ENCODE measurements around the gene CRADD. TPM values are rescaled to one million over a fixed set of nuclear protein-coding genes. Genes with fewer than 3 reads are reported as not detected.
"Not testable (repeated sequence)": the region's sequence is repeated elsewhere in the genome, so short reads cannot be mapped to it uniquely, and the experiment has no call there.

The CRADD gene
- total RNA-seq, 1 donor from 2014 or later: 19.1 TPM

DNA sequence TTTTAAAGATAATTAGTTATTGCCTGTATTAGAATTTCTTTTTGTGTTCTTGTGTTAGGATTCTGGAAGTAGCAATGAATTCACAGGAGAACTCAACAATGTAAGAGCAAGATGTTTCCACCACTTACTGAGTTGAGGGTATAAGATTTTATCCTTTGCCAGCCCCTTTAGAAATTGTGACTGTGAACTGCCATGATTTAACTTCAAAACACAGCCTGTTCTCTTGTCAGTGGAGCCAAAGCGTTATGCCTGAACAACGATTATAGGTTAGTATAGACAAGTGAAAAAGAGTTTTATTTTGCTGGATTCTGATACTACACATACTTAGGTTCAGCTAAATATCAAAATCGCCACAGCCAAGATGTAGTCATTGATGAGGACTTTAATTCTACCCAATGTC is 101.6 kb downstream of the CRADD start:
- DNase-seq (ENCODE audit: low read depth): no peak
- H3K4me3 ChIP-seq (ENCODE audit: low read depth, low read length): no peak overlapping the region
- no peaks in the 10 kb centered on the region for H3K36me3 ChIP-seq (ENCODE audit: control insufficient read depth, insufficient read depth, low read length)
- H3K27me3 ChIP-seq (ENCODE audit: control insufficient read depth, insufficient read depth, low read length): no peaks in the 10 kb centered on the region
- TF ChIP-seq, protein P1, sequence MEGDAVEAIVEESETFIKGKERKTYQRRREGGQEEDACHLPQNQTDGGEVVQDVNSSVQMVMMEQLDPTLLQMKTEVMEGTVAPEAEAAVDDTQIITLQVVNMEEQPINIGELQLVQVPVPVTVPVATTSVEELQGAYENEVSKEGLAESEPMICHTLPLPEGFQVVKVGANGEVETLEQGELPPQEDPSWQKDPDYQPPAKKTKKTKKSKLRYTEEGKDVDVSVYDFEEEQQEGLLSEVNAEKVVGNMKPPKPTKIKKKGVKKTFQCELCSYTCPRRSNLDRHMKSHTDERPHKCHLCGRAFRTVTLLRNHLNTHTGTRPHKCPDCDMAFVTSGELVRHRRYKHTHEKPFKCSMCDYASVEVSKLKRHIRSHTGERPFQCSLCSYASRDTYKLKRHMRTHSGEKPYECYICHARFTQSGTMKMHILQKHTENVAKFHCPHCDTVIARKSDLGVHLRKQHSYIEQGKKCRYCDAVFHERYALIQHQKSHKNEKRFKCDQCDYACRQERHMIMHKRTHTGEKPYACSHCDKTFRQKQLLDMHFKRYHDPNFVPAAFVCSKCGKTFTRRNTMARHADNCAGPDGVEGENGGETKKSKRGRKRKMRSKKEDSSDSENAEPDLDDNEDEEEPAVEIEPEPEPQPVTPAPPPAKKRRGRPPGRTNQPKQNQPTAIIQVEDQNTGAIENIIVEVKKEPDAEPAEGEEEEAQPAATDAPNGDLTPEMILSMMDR (IDR thresholded peaks at IDR 0.05; ENCODE audit: insufficient read depth, low read length, poor library complexity, severe bottlenecking): no peak

DNA sequence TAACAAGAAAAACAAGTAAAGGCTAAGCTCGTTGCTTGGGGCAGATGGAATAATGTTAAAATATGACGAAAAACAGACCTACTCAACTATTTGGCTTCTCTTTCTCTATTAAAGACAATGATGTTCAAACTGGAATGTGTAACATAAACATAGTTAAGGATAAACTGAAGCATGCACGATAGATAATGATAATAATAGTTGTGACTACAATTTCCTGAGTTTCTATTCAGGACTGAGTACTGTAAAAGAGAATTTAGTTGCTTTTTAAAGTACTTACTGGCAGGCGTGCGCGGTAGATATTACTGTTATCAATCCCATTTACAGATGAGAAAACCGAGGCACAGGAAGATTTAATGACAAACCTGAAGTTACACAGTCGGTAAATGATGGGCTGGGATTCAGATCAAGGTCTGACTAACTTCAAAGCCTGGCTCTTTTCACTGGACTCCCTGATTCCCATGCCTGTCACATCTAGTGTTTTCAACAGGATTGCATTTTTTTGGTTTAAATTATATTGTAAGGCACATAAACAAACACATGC is 103.0 kb downstream of the CRADD start:
- no peaks in the 10 kb centered on the region for H3K36me3 ChIP-seq (ENCODE audit: control insufficient read depth, insufficient read depth, low read length)
- TF ChIP-seq, protein P1 (IDR thresholded peaks at IDR 0.05; ENCODE audit: insufficient read depth, low read length, poor library complexity, severe bottlenecking): no peak
- no peak for DNase-seq (ENCODE audit: low read depth)
- no peaks in the 10 kb centered on the region for H3K27me3 ChIP-seq (ENCODE audit: control insufficient read depth, insufficient read depth, low read length)
- H3K4me3 ChIP-seq (ENCODE audit: low read depth, low read length): no peak overlapping the region

DNA sequence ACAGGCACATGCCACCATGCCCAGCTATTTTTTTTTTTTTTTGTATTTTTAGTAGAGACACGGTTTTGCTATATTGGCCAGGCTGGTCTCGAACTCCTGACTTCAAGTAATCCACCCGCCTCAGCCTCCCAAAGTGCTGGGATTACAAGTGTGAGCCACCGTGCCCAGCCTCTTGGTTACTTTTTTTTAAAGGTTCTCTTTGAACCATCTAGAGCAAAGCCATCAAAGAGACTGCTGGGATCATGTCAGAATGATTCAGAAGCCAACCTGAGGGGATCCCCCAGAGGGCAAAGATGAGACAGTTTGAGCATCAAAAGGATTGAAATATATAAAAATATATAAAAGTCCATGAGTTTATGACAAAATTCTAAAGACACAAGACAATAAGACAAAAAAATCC is 103.7 kb downstream of the CRADD start:
- H3K36me3 ChIP-seq (ENCODE audit: control insufficient read depth, insufficient read depth, low read length); H3K4me3 ChIP-seq (ENCODE audit: low read depth, low read length); DNase-seq (ENCODE audit: low read depth); H3K27me3 ChIP-seq (ENCODE audit: control insufficient read depth, insufficient read depth, low read length): not testable (repeated sequence)

DNA sequence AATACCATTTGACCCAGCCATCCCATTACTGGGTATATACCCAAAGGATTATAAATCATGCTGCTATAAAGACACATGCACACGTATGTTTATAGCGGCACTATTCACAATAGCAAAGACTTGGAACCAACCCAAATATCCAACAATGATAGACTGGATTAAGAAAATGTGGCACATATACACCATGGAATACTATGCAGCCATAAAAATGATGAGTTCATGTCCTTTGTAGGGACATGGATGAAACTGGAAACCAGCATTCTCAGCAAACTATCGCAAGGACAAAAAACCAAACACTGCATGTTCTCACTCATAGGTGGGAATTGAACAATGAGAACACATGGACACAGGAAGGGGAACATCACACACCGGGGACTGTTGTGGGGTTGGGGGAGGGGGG is 104.8 kb downstream of the CRADD start:
- not testable (repeated sequence) for H3K36me3 ChIP-seq (ENCODE audit: control insufficient read depth, insufficient read depth, low read length); H3K4me3 ChIP-seq (ENCODE audit: low read depth, low read length); H3K27me3 ChIP-seq (ENCODE audit: control insufficient read depth, insufficient read depth, low read length); DNase-seq (ENCODE audit: low read depth)

DNA sequence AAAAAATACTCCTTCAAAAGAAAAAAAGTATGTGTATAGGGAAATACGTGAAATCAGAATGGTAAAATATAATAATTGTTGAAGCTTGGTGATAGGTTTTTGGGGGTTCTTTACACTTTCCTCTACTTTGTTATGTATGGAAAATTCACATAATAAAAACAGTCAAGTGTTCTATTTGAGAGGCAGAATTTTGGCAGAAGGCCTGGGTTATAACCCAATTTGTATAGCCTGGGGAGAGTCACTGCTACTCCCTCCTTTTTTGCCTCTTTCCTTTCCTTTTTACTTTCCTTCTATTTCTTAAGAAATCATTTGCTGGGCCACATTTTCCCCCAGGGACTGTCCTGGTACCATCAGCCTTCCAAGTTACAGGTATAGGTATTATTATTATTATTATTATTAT is 105.7 kb downstream of the CRADD start:
- no peak overlapping the region for H3K4me3 ChIP-seq (ENCODE audit: low read depth, low read length)
- H3K27me3 ChIP-seq (ENCODE audit: control insufficient read depth, insufficient read depth, low read length): no peaks in the 10 kb centered on the region
- TF ChIP-seq, protein P1 (IDR thresholded peaks at IDR 0.05; ENCODE audit: insufficient read depth, low read length, poor library complexity, severe bottlenecking): no peak
- DNase-seq (ENCODE audit: low read depth): no peak
- no peaks in the 10 kb centered on the region for H3K36me3 ChIP-seq (ENCODE audit: control insufficient read depth, insufficient read depth, low read length)

DNA sequence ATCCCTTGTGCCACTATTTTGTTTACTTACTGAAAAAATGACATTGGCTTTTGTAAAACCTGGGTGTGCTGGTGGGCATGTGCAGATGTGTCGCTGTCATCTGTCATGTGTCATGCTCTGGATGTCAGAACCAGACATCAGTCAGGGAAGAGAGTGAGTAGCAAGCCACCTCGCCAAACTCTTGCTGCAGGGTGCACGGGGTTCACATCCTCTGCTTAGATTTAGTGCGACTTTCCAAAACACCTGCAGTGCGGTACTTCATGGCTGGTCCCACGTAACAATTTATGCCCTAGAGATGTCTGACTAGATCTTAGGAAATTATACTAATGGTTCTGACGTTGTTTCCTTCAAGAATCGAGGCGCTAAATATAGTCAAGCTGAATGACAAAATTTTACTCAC is 106.7 kb downstream of the CRADD start:
- no peaks in the 10 kb centered on the region for H3K27me3 ChIP-seq (ENCODE audit: control insufficient read depth, insufficient read depth, low read length)
- TF ChIP-seq, protein P1 (IDR thresholded peaks at IDR 0.05; ENCODE audit: insufficient read depth, low read length, poor library complexity, severe bottlenecking): no peak
- DNase-seq (ENCODE audit: low read depth): no peak
- H3K4me3 ChIP-seq (ENCODE audit: low read depth, low read length): no peak overlapping the region
- no peaks in the 10 kb centered on the region for H3K36me3 ChIP-seq (ENCODE audit: control insufficient read depth, insufficient read depth, low read length)

DNA sequence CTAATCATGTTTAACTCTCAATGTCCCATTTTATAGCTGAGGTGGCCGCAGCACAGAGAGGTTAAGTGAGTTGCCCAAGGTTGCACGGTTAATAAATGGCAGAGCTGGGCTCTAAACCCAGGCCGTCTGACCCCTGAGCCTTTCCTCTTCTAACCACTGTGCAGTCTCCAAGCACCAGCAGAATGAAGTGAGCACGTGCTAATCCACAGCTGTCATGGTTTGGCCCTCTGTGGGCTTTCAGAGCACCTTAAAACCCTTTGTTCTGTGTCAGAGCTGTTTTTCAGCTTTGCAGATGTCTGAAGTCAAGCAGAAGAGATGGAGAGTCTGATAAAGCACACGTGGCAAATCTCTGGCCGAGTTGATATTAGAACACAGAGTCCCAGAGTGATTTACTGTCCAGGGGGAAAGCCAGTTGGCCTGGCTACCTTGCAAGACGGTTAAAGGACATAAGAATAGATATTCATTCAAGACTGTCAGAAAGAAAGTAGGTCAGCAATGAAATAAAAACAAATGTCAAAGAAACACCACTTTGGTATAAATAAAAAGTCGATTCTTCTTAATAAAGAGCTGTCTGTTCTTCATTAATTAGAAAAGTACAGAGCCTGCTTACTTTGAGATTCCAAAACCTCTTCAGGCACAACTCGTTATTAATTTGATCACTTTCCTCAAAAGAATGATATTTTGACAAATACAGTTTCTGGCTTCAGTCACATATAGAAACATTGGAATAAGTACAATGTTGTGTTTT is 107.3 kb downstream of the CRADD start:
- no peaks in the 10 kb centered on the region for H3K36me3 ChIP-seq (ENCODE audit: control insufficient read depth, insufficient read depth, low read length)
- no peaks in the 10 kb centered on the region for H3K27me3 ChIP-seq (ENCODE audit: control insufficient read depth, insufficient read depth, low read length)
- H3K4me3 ChIP-seq (ENCODE audit: low read depth, low read length): no peak overlapping the region
- peak; percentile 39 for DNase-seq (ENCODE audit: low read depth)
- TF ChIP-seq, protein P1 (IDR thresholded peaks at IDR 0.05; ENCODE audit: insufficient read depth, low read length, poor library complexity, severe bottlenecking): no peak

All from kidney epithelial cell (primary cell).